ENCODE results near the gene KRTAP25-1.

DNA sequence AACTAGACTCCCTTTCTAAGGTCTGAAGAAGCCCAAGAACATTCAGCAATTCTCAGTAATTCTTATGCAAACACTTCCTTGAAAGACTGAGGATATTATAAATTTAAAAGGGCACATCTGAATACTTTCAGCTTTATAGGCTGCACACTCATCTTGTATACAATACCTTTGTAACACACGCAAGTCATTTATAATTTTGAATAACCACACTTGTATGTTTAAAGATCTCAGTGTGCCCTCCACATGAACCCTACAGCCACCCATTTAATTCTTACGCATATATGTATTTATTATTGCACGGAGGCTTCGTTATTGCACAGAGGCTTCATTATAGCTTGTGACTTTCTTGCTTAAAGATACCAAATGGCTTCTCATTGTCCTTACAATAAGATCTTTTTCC lies 49.4 kb upstream of the KRTAP25-1 start:
- TF ChIP-seq, protein P1, sequence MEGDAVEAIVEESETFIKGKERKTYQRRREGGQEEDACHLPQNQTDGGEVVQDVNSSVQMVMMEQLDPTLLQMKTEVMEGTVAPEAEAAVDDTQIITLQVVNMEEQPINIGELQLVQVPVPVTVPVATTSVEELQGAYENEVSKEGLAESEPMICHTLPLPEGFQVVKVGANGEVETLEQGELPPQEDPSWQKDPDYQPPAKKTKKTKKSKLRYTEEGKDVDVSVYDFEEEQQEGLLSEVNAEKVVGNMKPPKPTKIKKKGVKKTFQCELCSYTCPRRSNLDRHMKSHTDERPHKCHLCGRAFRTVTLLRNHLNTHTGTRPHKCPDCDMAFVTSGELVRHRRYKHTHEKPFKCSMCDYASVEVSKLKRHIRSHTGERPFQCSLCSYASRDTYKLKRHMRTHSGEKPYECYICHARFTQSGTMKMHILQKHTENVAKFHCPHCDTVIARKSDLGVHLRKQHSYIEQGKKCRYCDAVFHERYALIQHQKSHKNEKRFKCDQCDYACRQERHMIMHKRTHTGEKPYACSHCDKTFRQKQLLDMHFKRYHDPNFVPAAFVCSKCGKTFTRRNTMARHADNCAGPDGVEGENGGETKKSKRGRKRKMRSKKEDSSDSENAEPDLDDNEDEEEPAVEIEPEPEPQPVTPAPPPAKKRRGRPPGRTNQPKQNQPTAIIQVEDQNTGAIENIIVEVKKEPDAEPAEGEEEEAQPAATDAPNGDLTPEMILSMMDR (IDR thresholded peaks at IDR 0.05; ENCODE audit: insufficient read depth, low read length, poor library complexity, severe bottlenecking): no peak
- TF ChIP-seq EZH2phosphoT487 (conservative IDR thresholded peaks at IDR 0.05; ENCODE audit: low read length): no peak

Data from SU-DHL-6 (cell line).